ENCODE results near the gene TRIM68. TPM values are rescaled to one million over a fixed set of nuclear protein-coding genes. Genes with fewer than 3 reads are reported as not detected.

The TRIM68 gene
- total and polyA plus RNA-seq, 2 experiments from 2014 or later = 5.9 to 16.1 TPM

GRCh38 chr11:4565371-4565770 lies 42.7 kb downstream of the TRIM68 start:
- no peaks in the 10 kb centered on the region for H4K20me1 ChIP-seq (ENCODE audit: insufficient read depth, poor library complexity, severe bottlenecking)
- no peak overlapping the region for H3K4me2 ChIP-seq
- H3K27ac ChIP-seq = no peak overlapping the region
- H3K79me2 ChIP-seq = no peaks in the 10 kb centered on the region
- no peaks in the 10 kb centered on the region for H3K9me3 ChIP-seq (ENCODE audit: low read depth)
- H3K27me3 ChIP-seq = no peaks in the 10 kb centered on the region
- no peaks in the 10 kb centered on the region for H3K9me2 ChIP-seq (replicated peaks; ENCODE audit: insufficient read depth)
- no peak for DNase-seq (ENCODE audit: low spot score)
- no peak overlapping the region for H3K4me3 ChIP-seq
- TF ChIP-seq EZH2 (IDR thresholded peaks at IDR 0.05; ENCODE audit: borderline replicate concordance) = no peak
- TF ChIP-seq CTCF (IDR thresholded peaks at IDR 0.05; ENCODE audit: poor library complexity) = no peak
- TF ChIP-seq EZH2phosphoT487 (IDR thresholded peaks at IDR 0.05; ENCODE audit: low read depth, severe bottlenecking, unreplicated experiment) = no peak
- H3K4me1 ChIP-seq (ENCODE audit: insufficient read depth) = peaks cover under 1% of the 10 kb centered on the region
- WGBS (ENCODE audit: low lambda C conversion rate, missing lambda C conversion rate) = 80% methylated on average over 3 of the region's 3 CpGs
- H3K36me3 ChIP-seq (replicated peaks; ENCODE audit: insufficient read depth, low read depth) = no peaks in the 10 kb centered on the region
- H2AFZ ChIP-seq = no peak overlapping the region

GRCh38 chr11:4560467-4560866 lies 47.6 kb downstream of the TRIM68 start:
- Histone ChIP-seq H3K79me2 (no peaks in the 10 kb centered on the region), H3K27ac (peak overlapping the region; percentile 78), H3K9me2 (replicated peaks; ENCODE audit: insufficient read depth) (no peaks in the 10 kb centered on the region), H4K20me1 (ENCODE audit: insufficient read depth, poor library complexity, severe bottlenecking) (no peaks in the 10 kb centered on the region), H3K9me3 (ENCODE audit: low read depth) (no peaks in the 10 kb centered on the region), H3K27me3 (no peaks in the 10 kb centered on the region), H3K36me3 (replicated peaks; ENCODE audit: insufficient read depth, low read depth) (no peaks in the 10 kb centered on the region), H3K4me1 (ENCODE audit: insufficient read depth) (peaks cover 17% of the 10 kb centered on the region), H2AFZ (no peak overlapping the region), H3K4me3 (no peak overlapping the region), H3K4me2 (peak overlapping the region; percentile 49)
- WGBS (ENCODE audit: low lambda C conversion rate, missing lambda C conversion rate) = 60% methylated on average over 1 of the region's 1 CpG
- no peak for TF ChIP-seq EZH2phosphoT487 (IDR thresholded peaks at IDR 0.05; ENCODE audit: low read depth, severe bottlenecking, unreplicated experiment)
- TF ChIP-seq EZH2 (IDR thresholded peaks at IDR 0.05; ENCODE audit: borderline replicate concordance) = no peak
- TF ChIP-seq CTCF (IDR thresholded peaks at IDR 0.05; ENCODE audit: poor library complexity) = no peak
- DNase-seq (ENCODE audit: low spot score) = peak; percentile 30

- DNase-seq (ENCODE audit: low spot score) = no peak
- WGBS (ENCODE audit: low lambda C conversion rate, missing lambda C conversion rate) = 67% methylated on average over 8 of the region's 8 CpGs
- Histone ChIP-seq H3K9me3 (ENCODE audit: low read depth) (no peaks in the 10 kb centered on the region), H3K9me2 (replicated peaks; ENCODE audit: insufficient read depth) (no peaks in the 10 kb centered on the region), H3K27me3 (no peaks in the 10 kb centered on the region), H3K36me3 (replicated peaks; ENCODE audit: insufficient read depth, low read depth) (no peaks in the 10 kb centered on the region), H3K4me1 (ENCODE audit: insufficient read depth) (peaks cover 17% of the 10 kb centered on the region), H4K20me1 (ENCODE audit: insufficient read depth, poor library complexity, severe bottlenecking) (no peaks in the 10 kb centered on the region), H3K79me2 (no peaks in the 10 kb centered on the region), H3K4me2 (peak overlapping the region; percentile 49), H3K4me3 (no peak overlapping the region), H3K27ac (peak overlapping the region; percentile 78), H2AFZ (no peak overlapping the region)
- TF ChIP-seq EZH2 (IDR thresholded peaks at IDR 0.05; ENCODE audit: borderline replicate concordance) (no peak), CTCF (IDR thresholded peaks at IDR 0.05; ENCODE audit: poor library complexity) (no peak), EZH2phosphoT487 (IDR thresholded peaks at IDR 0.05; ENCODE audit: low read depth, severe bottlenecking, unreplicated experiment) (no peak)
Measured at GRCh38 chr11:4559527-4560440, 48.2 kb downstream of the TRIM68 start.

Data from hepatocyte (in vitro differentiated cells).